NCI-H1105 (cell line): ENCODE results near the gene ASIC2.

Experiments
- DNase-seq: peaks from one replicate; lab custom pipeline; 2025; lab: John Stamatoyannopoulos, UW

ASIC2 gene

GRCh38 chr17:33057564-33057963 is 235.5 kb downstream of the ASIC2 start:
- no peak for DNase-seq

GRCh38 chr17:33056399-33057146 is 236.5 kb downstream of the ASIC2 start:
- DNase-seq = no peak

DNA sequence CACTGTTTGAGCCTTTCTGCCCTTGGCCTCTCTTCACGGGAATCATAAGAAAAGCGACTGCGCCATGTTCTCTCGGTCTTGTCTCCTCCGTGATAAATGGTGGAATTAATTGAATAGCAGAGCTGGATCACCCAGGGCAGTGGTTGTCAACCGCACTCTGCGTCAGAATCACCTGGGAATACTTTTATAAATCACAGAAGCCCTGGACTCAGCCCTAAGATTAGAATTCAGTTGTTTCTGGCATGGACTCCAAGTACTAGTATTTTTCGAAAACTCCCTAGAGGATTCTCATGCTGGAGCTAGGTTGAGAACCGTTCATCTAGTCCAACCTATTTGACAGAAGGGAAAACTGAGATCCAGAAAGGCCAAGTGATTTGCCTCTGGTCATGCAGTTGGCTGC is 237.3 kb downstream of the ASIC2 start:
- DNase-seq = no peak

- no peak for DNase-seq
Observed at GRCh38 chr17:33055171-33055611, 237.9 kb downstream of the ASIC2 start.

DNA sequence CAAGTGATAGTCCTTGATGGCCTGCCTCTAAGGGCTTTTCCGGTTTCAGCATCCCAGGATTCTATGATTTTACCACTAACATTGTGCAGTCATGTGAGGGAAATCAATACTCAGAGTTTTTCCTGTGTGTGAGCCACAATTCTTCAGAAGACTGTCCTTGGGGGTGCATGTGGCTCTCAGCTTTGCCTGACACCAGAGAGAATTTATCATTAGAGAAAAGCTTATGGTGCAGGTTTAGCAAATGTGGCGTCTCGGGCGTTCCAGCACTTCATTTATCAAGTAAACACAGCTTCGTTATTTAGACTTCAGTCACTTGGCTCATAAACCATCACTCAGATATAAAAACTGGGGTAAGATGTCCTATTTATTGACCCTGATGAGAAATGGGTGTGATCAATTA is 238.7 kb downstream of the ASIC2 start:
- no peak for DNase-seq

GRCh38 chr17:33053676-33054075 is 239.4 kb downstream of the ASIC2 start:
- DNase-seq = no peak

GRCh38 chr17:33052856-33053255 is 240.2 kb downstream of the ASIC2 start:
- DNase-seq = no peak

- no peak for DNase-seq
Observed at GRCh38 chr17:33050611-33051140, 242.4 kb downstream of the ASIC2 start.

DNA sequence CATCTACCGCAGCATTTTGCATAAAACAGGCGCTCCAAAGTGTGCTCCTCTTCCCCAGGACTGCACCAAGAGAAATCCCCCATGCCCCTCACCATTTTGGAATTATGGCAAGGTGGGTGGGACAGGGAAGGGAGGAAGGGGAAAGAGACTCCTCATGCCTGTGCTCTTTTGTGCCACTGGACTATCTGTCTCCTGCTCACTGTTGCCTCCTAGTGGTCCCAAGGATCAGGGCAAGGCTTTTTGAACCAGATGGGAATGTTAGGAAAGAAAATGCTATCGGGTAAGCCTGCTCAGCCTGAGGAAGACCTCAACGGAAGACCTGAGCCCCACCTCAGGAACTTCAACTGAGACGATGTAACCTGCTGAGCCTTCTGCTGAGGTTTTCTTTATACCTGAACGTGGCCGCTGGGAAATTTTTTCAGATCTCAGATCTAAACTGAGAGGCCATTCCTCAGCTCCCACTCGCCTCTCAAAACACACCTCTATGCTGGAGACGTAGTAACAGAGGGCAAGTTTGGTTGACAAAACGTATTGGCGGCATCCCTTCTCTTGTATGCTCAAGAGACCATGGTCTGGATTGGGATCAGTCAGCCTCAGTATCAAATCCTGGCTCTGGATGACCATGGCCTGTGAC is 243.2 kb downstream of the ASIC2 start:
- DNase-seq = peak; percentile 6

- no peak for DNase-seq
Observed at GRCh38 chr17:33046361-33047255, 246.5 kb downstream of the ASIC2 start.

- DNase-seq = no peak
Observed at GRCh38 chr17:33045216-33045615, 247.9 kb downstream of the ASIC2 start.

GRCh38 chr17:33044771-33045170 is 248.3 kb downstream of the ASIC2 start:
- no peak for DNase-seq

- no peak for DNase-seq
Observed at GRCh38 chr17:33040461-33040860, 252.6 kb downstream of the ASIC2 start.

DNA sequence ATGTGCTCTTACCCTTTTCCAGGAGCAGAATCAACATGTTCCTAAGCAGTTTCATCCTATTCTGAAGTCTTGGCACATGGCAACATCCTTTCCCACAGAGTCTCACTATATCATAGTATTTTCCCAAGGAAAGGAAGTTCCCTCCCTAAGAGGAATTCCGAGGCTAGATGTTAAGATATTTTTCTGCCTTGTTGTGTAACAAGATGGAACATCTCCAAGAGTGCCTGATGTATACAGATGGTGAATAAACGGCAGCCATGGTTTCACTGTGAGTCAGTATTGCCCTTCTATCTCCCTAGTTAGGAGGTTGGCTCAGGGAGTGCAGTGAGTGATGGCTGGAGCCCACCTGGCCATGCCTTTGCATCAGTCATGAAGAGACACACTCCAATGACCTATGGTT is 253.2 kb downstream of the ASIC2 start:
- DNase-seq = no peak

GRCh38 chr17:33038740-33039139 is 254.4 kb downstream of the ASIC2 start:
- no peak for DNase-seq

GRCh38 chr17:33033176-33033575 is 259.9 kb downstream of the ASIC2 start:
- DNase-seq = no peak

DNA sequence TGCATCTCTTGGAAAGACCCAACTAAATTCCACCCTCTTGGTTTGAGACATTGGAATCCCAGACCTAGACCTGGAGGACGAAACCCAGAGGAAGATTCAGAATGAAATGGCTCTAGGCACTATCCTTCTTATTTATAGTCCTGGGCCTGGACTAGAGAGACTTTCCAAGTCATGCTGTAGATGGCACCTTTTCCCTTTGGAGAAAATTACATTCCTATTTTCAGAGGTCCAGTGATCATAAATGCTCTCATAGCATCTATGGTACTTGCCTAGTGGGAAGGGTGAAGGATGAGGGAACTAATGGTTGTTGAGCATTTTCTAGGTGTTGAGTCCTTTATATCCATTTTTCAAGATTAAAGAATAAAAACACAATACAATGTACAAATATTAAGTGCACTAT is 264.3 kb downstream of the ASIC2 start:
- no peak for DNase-seq

DNA sequence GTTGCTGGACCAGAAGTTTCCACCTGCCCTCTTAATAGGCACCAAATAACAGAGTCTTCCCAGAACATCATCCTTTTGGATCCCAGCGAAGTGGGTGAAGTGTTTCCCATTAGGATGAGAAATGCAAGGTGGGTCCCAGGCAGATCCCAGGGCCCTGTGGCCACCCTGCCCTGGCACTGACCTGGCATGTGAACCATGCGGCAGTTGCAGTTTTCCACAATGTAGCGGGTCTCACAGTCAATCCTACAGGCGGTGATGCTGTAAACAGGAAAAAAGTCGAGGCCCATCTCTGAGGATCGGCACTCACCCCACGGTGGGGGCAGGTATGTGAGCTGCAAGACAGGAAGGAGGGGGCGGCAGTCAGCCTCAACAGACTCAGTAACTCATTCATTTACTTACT is 265.0 kb downstream of the ASIC2 start:
- DNase-seq = no peak

- DNase-seq = no peak
Observed at GRCh38 chr17:33024688-33025486, 268.2 kb downstream of the ASIC2 start.

- DNase-seq = no peak
Observed at GRCh38 chr17:33023790-33024189, 269.3 kb downstream of the ASIC2 start.

DNA sequence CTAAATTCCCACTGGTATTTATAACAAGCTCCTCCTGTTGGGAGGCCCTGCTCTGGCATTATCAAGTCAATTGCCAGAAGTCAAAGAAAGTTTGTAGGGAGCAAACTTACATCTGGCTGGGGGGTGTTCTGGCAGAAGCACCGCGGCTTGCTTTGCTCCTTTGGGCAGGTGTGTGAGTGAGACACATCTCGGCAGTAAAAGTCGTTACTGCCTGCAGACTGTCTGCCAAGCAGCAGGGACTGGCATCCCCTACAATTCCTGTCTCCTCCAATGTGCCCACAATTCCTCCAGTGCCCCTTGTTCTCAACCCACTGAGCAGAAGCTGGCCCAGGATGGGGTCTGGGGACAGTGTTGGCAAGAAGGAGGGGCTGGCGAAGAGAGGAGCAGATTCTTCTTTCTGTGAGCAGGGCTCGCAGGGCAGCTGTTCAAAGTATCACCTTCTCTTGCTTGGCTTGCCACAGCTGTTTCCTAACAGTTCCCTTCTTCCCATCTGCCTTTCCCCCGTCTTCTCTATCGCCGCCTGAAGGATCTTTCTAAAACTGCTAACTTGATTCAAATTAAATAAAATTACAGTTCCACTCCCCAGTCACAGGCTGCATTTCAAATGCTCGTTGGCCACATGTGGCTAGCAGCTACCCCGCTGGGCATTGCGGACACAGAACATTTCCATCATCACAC is 271.2 kb downstream of the ASIC2 start:
- DNase-seq = no peak
